H9 (cell line): ENCODE results near the gene KCNH2. TPM values are rescaled to one million over a fixed set of nuclear protein-coding genes. Genes with fewer than 3 reads are reported as not detected.

Experiments
- DNase-seq: peaks from one replicate; pipeline ENCODE4 v3.0.0-alpha.2; 2017
- H2AFZ ChIP-seq: one replicate; pipeline ENCODE4 v1.6.1; 2013; ENCODE audit warnings: mild to moderate bottlenecking, low read length, control low read depth, moderate library complexity
- H2AK5ac ChIP-seq: 2 replicates; pipeline ENCODE4 v1.6.1; 2013; ENCODE audit warnings: low read length, control low read depth, mixed read lengths; ENCODE audit not compliant: insufficient read length
- H2BK120ac ChIP-seq: one replicate; pipeline ENCODE4 v1.6.1; 2013; ENCODE audit warnings: low read depth, mild to moderate bottlenecking, low read length, control low read depth, inconsistent platforms; ENCODE audit not compliant: poor library complexity, severe bottlenecking
- H2BK12ac ChIP-seq: 2 replicates; pipeline ENCODE4 v1.6.1; 2013; ENCODE audit warnings: low read length, control low read depth, mixed read lengths, low read depth; ENCODE audit not compliant: insufficient read length
- H2BK15ac ChIP-seq: 2 replicates; pipeline ENCODE4 v1.6.1; 2013; ENCODE audit warnings: low read depth, low read length, control low read depth
- H2BK20ac ChIP-seq: one replicate; pipeline ENCODE4 v1.6.1; 2013; ENCODE audit warnings: low read depth, mild to moderate bottlenecking, low read length, control low read depth, inconsistent platforms; ENCODE audit not compliant: poor library complexity, severe bottlenecking
- H2BK5ac ChIP-seq: 2 replicates; pipeline ENCODE4 v1.6.1; 2013; ENCODE audit warnings: low read length, control low read depth, mixed read lengths; ENCODE audit not compliant: insufficient read length
- H3K14ac ChIP-seq: 2 replicates; pipeline ENCODE4 v1.6.1; 2013; ENCODE audit warnings: low read length, control low read depth; ENCODE audit not compliant: insufficient read depth
- H3K18ac ChIP-seq: 2 replicates; pipeline ENCODE4 v1.6.1; 2013; ENCODE audit warnings: low read depth, mild to moderate bottlenecking, mixed read lengths, low read length, control low read depth; ENCODE audit not compliant: insufficient read length
- H3K23ac ChIP-seq: 2 replicates; pipeline ENCODE4 v1.6.1; 2013; ENCODE audit warnings: low read length, control low read depth, mixed read lengths, low read depth; ENCODE audit not compliant: insufficient read length
- H3K23me2 ChIP-seq: 2 replicates; pipeline ENCODE4 v1.6.1; 2013; ENCODE audit warnings: low read depth, mild to moderate bottlenecking, mixed read lengths, low read length, control low read depth; ENCODE audit not compliant: insufficient read length, poor library complexity, severe bottlenecking
- H3K27ac ChIP-seq: 2 replicates; pipeline ENCODE4 v1.5.1; 2013; ENCODE audit warnings: low read length, control low read depth, mixed read lengths, low read depth; ENCODE audit not compliant: insufficient read length
- H3K27me3 ChIP-seq: 2 replicates; pipeline ENCODE4 v1.6.1; 2013; ENCODE audit warnings: low read length, control low read depth, inconsistent platforms; ENCODE audit not compliant: insufficient read depth
- H3K4ac ChIP-seq: 2 replicates; pipeline ENCODE4 v1.6.1; 2013; ENCODE audit warnings: low read depth, mild to moderate bottlenecking, control low read depth, inconsistent platforms, low read length, moderate library complexity
- H3K4me1 ChIP-seq: 2 replicates; pipeline ENCODE4 v1.6.1; 2013; ENCODE audit warnings: low read length, control low read depth, inconsistent platforms; ENCODE audit not compliant: insufficient read depth
- H3K4me2 ChIP-seq: 2 replicates; pipeline ENCODE4 v1.6.1; 2013; ENCODE audit warnings: low read length, control low read depth, mixed read lengths; ENCODE audit not compliant: insufficient read length, insufficient read depth
- H3K56ac ChIP-seq: 2 replicates; pipeline ENCODE4 v1.6.1; 2013; ENCODE audit warnings: low read depth, mild to moderate bottlenecking, mixed read lengths, low read length, control low read depth; ENCODE audit not compliant: insufficient read length
- H3K79me1 ChIP-seq: 2 replicates; pipeline ENCODE4 v1.6.1; 2013; ENCODE audit warnings: low read depth, mild to moderate bottlenecking, moderate library complexity, low read length, control low read depth, inconsistent platforms; ENCODE audit not compliant: insufficient read depth, poor library complexity, severe bottlenecking
- H3K79me2 ChIP-seq: 2 replicates; pipeline ENCODE4 v1.6.1; 2013; ENCODE audit warnings: low read length, control low read depth, inconsistent platforms; ENCODE audit not compliant: insufficient read depth
- H3K9ac ChIP-seq: 2 replicates; pipeline ENCODE4 v1.6.1; 2013; ENCODE audit warnings: low read length, control low read depth, mixed read lengths; ENCODE audit not compliant: insufficient read length; ENCODE audit errors: extremely low read depth
- H3K9me3 ChIP-seq: one replicate; pipeline ENCODE4 v1.6.1; 2013; ENCODE audit warnings: low read depth, low read length, inconsistent platforms; ENCODE audit not compliant: control insufficient read depth
- H3T11ph ChIP-seq: one replicate; pipeline ENCODE4 v1.6.1; 2013; ENCODE audit warnings: mild to moderate bottlenecking, low read length, control low read depth, inconsistent platforms
- H4K20me1 ChIP-seq: one replicate; pipeline ENCODE4 v1.6.1; 2013; ENCODE audit not compliant: control insufficient read depth, insufficient read length, insufficient read depth
- H4K5ac ChIP-seq: 2 replicates; pipeline ENCODE4 v1.6.1; 2013; ENCODE audit warnings: low read depth, mild to moderate bottlenecking, mixed read lengths, low read length, control low read depth; ENCODE audit not compliant: insufficient read length
- H4K8ac ChIP-seq: replicated peaks from 2 replicates; pipeline ENCODE4 v1.6.1; 2013; ENCODE audit warnings: low read length, control low read depth, mixed read lengths, low read depth; ENCODE audit not compliant: insufficient read length
- H4K91ac ChIP-seq: 2 replicates; pipeline ENCODE4 v1.6.1; 2013; ENCODE audit warnings: low read depth, mild to moderate bottlenecking, moderate library complexity, mixed read lengths, low read length, control low read depth; ENCODE audit not compliant: insufficient read length
- H3K27ac Mint-ChIP-seq, 3 experiments: 2 replicates in 2 of 3; 3 replicates in 1 of 3; pipeline ENCODE4 v1.8.0; 2020 to 2021; ENCODE audit warnings: mixed read lengths in 3 of 3, mild to moderate bottlenecking in 1 of 3, moderate library complexity in 1 of 3
- H3K27me3 Mint-ChIP-seq: 2 replicates; pipeline ENCODE4 v1.8.0; 2021; ENCODE audit warnings: low read depth, mild to moderate bottlenecking, moderate library complexity, mixed read lengths
- H3K36me3 Mint-ChIP-seq, 3 experiments: 2 replicates in 2 of 3; 3 replicates in 1 of 3; pipeline ENCODE4 v1.8.0; 2020 to 2021; ENCODE audit warnings: low read depth in 3 of 3, mixed read lengths in 3 of 3; ENCODE audit not compliant: insufficient read depth in 1 of 3
- H3K4me1 Mint-ChIP-seq, 2 experiments: 2 replicates each; pipeline ENCODE4 v1.8.0; 2020; ENCODE audit warnings: mixed read lengths in 2 of 2
- H3K4me3 Mint-ChIP-seq, 2 experiments: 2 replicates in 1 of 2; 3 replicates in 1 of 2; pipeline ENCODE4 v1.8.0; 2020 to 2021; ENCODE audit warnings: mild to moderate bottlenecking in 2 of 2, mixed read lengths in 2 of 2, moderate library complexity in 1 of 2
- H3K9me3 Mint-ChIP-seq, 2 experiments: 2 replicates in 1 of 2; 3 replicates in 1 of 2; pipeline ENCODE4 v1.8.0; 2020; ENCODE audit warnings: mild to moderate bottlenecking in 2 of 2, mixed read lengths in 2 of 2, moderate library complexity in 1 of 2
- CTCF ChIP-seq: fragments of 200-600 bp; sonication (generic); conservative IDR thresholded peaks from 3 replicates; pipeline ENCODE4 v1.8.0; 2021; ENCODE audit warnings: antibody characterized with exemption, mild to moderate bottlenecking
- WGBS: extraction: QIAGEN DNeasy Blood & Tissue Kit; methylation state at CpG from one replicate; pipeline ENCODE4 v1.1.7; 2013; ENCODE audit warnings: missing lambda C conversion rate, low lambda C conversion rate, mixed read lengths; ENCODE audit not compliant: insufficient read length; ENCODE audit errors: extremely low coverage; 5-methylcytosine and 5-hydroxymethylcytosine counted together
- total RNA-seq: library from RNA; stranded (reverse); gene quantifications from 2 replicates; pipeline ENCODE4 v1.2.1, GENCODE V29; 2021

KCNH2 gene
- total RNA-seq, 1 experiment from 2014 or later, result 4.5 TPM

GRCh38 chr7:150918378-150918777, 59.7 kb downstream of the KCNH2 start:
- H3K79me2 ChIP-seq, result no peaks in the 10 kb centered on the region
- H3K18ac ChIP-seq, result no peak overlapping the region
- no peak overlapping the region for H2BK12ac ChIP-seq
- no peak for TF ChIP-seq CTCF
- H3K9me3 ChIP-seq, result no peaks in the 10 kb centered on the region
- H3K4me1 ChIP-seq, result no peaks in the 10 kb centered on the region
- Mint-ChIP-seq H3K27me3 (peaks cover 46% of the 10 kb centered on the region), H3K4me3 (no peak overlapping the region), H3K36me3 (no peaks in the 10 kb centered on the region), H3K27ac (no peak overlapping the region), H3K4me1 (no peaks in the 10 kb centered on the region), H3K9me3 (no peaks in the 10 kb centered on the region; a peak in 1 of 5 replicates)
- no peak overlapping the region for H3K14ac ChIP-seq
- no peak overlapping the region for H3K27ac ChIP-seq
- no CpG with 5 or more reads among the region's 6 CpGs for WGBS
- H2AFZ ChIP-seq, result no peak overlapping the region
- H4K20me1 ChIP-seq, result no peaks in the 10 kb centered on the region
- DNase-seq, result no peak
- H3K4ac ChIP-seq, result no peak overlapping the region
- no peak overlapping the region for H3K4me2 ChIP-seq
- H4K5ac ChIP-seq, result no peak overlapping the region
- H2BK20ac ChIP-seq, result no peak overlapping the region
- H2AK5ac ChIP-seq, result no peak overlapping the region
- H3K56ac ChIP-seq, result no peak overlapping the region
- H3K27me3 ChIP-seq, result no peaks in the 10 kb centered on the region
- H3K79me1 ChIP-seq, result no peaks in the 10 kb centered on the region
- H2BK15ac ChIP-seq, result no peak overlapping the region
- no peak overlapping the region for H2BK120ac ChIP-seq
- no peak overlapping the region for H3K23ac ChIP-seq
- H2BK5ac ChIP-seq, result no peak overlapping the region
- H3K9ac ChIP-seq, result no peak overlapping the region
- H4K8ac ChIP-seq, result no peak overlapping the region
- H4K91ac ChIP-seq, result no peak overlapping the region
- H3K23me2 ChIP-seq, result no peaks in the 10 kb centered on the region
- H3T11ph ChIP-seq, result no peak overlapping the region
